Measurements from ENCODE around the gene JARID2. TPM values are rescaled to one million over a fixed set of nuclear protein-coding genes. Genes with fewer than 3 reads are reported as not detected.

JARID2 gene
- total RNA-seq, 4 donors from 2014 or later: 11.6 to 22.5 (median 16.4) TPM

GRCh38 chr6:15230827-15231226 is 15.0 kb upstream of the JARID2 start:
- no peak for ATAC-seq
- TF ChIP-seq POLR2A (IDR thresholded peaks at IDR 0.05) (no peak), CTCF (IDR thresholded peaks at IDR 0.05 in 4 of 5, conservative IDR thresholded peaks at IDR 0.05 in 1 of 5) (no peak)
- H3K9me3 ChIP-seq: no peaks in the 10 kb centered on the region
- no peaks in the 10 kb centered on the region for H3K36me3 ChIP-seq
- no peak for DNase-seq
- H3K4me3 ChIP-seq: no peak overlapping the region
- intact Hi-C loops (cut with DNase I; ENCODE audit: low total_unique reads) (no loop called here), in situ Hi-C loops (cut with MboI; ENCODE audit: low sequenced_read_pairs in 4 of 4) (loop anchor here in 3 of 4 donors (25.0 kb wide), 1 partner anchor 1019 kb away; no protein-coding TSS in a partner anchor)
- no peaks in the 10 kb centered on the region for H3K27me3 ChIP-seq
- no peaks in the 10 kb centered on the region for H3K4me1 ChIP-seq
- no peak overlapping the region for H3K27ac ChIP-seq

- Histone ChIP-seq H3K27ac (no peak overlapping the region), H3K36me3 (no peaks in the 10 kb centered on the region), H3K4me3 (no peak overlapping the region), H3K9me3 (no peaks in the 10 kb centered on the region), H3K4me1 (no peaks in the 10 kb centered on the region), H3K27me3 (no peaks in the 10 kb centered on the region)
- TF ChIP-seq POLR2A (IDR thresholded peaks at IDR 0.05) (no peak), CTCF (IDR thresholded peaks at IDR 0.05 in 4 of 5, conservative IDR thresholded peaks at IDR 0.05 in 1 of 5) (no peak)
- intact Hi-C loops (cut with DNase I; ENCODE audit: low total_unique reads): no loop called here
- no peak for ATAC-seq
- in situ Hi-C loops (cut with MboI; ENCODE audit: low sequenced_read_pairs in 4 of 4): loop anchor here in 3 of 4 donors (25.0 kb wide), 1 partner anchor 1021 kb away; no protein-coding TSS in a partner anchor
- no peak for DNase-seq
These were observed 12.9 kb upstream of the JARID2 start for GRCh38 chr6:15232836-15233510.

- H3K4me1 ChIP-seq: peaks cover under 1 to 3% of the 10 kb centered on the region in 2 donors
- in situ Hi-C loops (cut with MboI; ENCODE audit: low sequenced_read_pairs in 4 of 4): loop anchor here in 3 of 4 donors (25.0 kb wide), 1 partner anchor 1022 kb away; no protein-coding TSS in a partner anchor
- H3K4me3 ChIP-seq: no peak overlapping the region
- H3K36me3 ChIP-seq: no peaks in the 10 kb centered on the region
- no peak overlapping the region for H3K27ac ChIP-seq
- no peaks in the 10 kb centered on the region for H3K9me3 ChIP-seq
- no peaks in the 10 kb centered on the region for H3K27me3 ChIP-seq
- ATAC-seq (no peak), DNase-seq (no peak)
- TF ChIP-seq CTCF (IDR thresholded peaks at IDR 0.05 in 4 of 5, conservative IDR thresholded peaks at IDR 0.05 in 1 of 5): no peak
- no peak for TF ChIP-seq POLR2A (IDR thresholded peaks at IDR 0.05)
- intact Hi-C loops (cut with DNase I; ENCODE audit: low total_unique reads): no loop called here
These were observed 11.7 kb upstream of the JARID2 start for GRCh38 chr6:15234068-15234758.

GRCh38 chr6:15239616-15240364 is 6.1 kb upstream of the JARID2 start:
- Histone ChIP-seq H3K36me3 (no peaks in the 10 kb centered on the region), H3K4me3 (no peak overlapping the region), H3K27me3 (no peaks in the 10 kb centered on the region), H3K27ac (peak overlapping the region; percentile 12 to 51 (median 34)), H3K9me3 (no peaks in the 10 kb centered on the region), H3K4me1 (peaks cover 15 to 20% of the 10 kb centered on the region in 2 donors)
- no peak for ATAC-seq
- TF ChIP-seq CTCF (IDR thresholded peaks at IDR 0.05 in 4 of 5, conservative IDR thresholded peaks at IDR 0.05 in 1 of 5): no peak
- TF ChIP-seq POLR2A (IDR thresholded peaks at IDR 0.05): no peak
- DNase-seq: no peak
- intact Hi-C loops (cut with DNase I; ENCODE audit: low total_unique reads) (loop anchor here (10.0 kb wide), 3 partner anchors 205 to 695 kb away; no protein-coding TSS in a partner anchor), in situ Hi-C loops (cut with MboI; ENCODE audit: low sequenced_read_pairs in 4 of 4) (loop anchor here in 3 of 4 donors (10.0 to 25.0 kb wide), 2 partner anchors 355 to 1027 kb away; no protein-coding TSS in a partner anchor)

Data from gastrocnemius medialis (tissue), 4 donors.